HUDEP-2 (cell line): ENCODE data around the gene MATCAP1.
A peak's percentile ranks its signal among the peaks of the same experiment; 100 is the strongest.

Source experiments
- DNase-seq, 76 experiments: peaks; one replicate each; lab custom pipeline; 2025; ENCODE audit not compliant: unreplicated experiment in 76 of 76; lab: John Stamatoyannopoulos, UW

Gene MATCAP1

GRCh38 chr16:67208154-67208896, 24.6 kb upstream of the MATCAP1 start:
- no peak for DNase-seq

GRCh38 chr16:67207249-67208091, 23.7 kb upstream of the MATCAP1 start:
- DNase-seq: peak in 31 of 76 experiments; percentile 3 to 59 (median 26)

GRCh38 chr16:67206838-67207248, 23.1 kb upstream of the MATCAP1 start:
- peak in 2 of 76 experiments; percentile 5 to 15 for DNase-seq

GRCh38 chr16:67206129-67206837, 22.5 kb upstream of the MATCAP1 start:
- peak in 1 of 76 experiments; percentile 15 for DNase-seq

DNA sequence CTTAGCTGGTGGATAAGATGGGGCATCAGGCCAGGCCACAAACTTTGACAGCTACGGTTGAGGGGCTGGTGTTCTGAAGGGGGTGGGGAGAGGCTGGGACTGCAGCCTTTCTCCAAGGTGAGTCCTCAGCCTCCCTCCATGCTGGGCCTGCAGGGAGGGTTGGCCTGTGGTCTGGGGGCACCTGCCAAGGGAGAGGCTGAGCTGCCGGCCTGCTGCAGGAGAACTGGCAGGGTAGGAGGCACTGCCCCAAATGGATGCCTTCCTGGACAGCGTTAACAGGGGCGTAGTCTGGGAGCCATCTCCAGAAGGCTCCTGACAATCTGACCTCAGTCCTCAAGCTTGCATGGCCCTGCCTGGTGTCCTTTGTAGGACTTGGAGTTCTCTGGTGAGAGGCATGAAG, 20.3 kb upstream of the MATCAP1 start:
- DNase-seq: no peak

DNA sequence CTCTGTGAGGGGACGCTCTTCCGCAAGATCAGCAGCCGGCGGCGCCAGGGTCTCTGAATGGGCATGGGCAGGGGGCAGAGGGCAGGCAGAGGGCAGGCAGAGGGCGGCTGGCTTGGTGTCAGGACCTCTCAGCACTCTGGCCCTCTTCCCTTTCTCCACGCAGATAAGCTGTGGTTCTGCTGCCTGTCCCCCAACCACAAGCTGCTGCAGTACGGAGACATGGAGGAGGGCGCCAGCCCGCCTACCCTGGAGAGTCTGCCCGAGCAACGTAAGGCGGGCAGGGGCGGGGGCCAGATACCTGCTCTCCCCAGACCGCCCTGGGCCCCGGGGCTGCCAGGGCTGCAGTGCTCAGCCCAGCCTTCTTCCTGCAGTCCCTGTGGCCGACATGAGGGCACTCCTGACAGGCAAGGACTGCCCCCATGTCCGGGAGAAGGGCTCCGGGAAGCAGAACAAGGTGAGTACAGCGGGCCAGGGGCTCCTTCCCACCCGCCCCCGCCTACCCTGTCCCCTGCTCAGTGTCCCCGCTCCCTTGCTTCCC, 19.3 kb upstream of the MATCAP1 start:
- DNase-seq: no peak

DNA sequence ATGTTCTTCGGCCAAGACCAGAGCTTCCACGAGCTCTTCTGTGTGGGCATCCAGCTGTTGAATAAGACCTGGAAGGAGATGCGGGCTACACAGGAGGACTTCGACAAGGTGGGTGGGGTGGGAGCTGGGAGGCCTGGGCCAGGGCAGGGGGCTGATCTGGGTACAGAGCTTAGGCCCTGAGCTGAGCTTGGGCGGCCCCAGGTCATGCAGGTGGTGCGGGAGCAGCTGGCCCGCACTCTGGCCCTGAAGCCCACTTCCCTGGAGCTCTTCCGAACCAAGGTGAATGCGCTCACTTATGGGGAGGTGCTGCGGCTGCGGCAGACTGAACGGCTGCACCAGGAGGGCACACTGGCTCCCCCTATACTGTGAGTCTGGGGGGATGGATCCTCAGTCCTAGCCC, 18.7 kb upstream of the MATCAP1 start:
- DNase-seq: no peak

DNA sequence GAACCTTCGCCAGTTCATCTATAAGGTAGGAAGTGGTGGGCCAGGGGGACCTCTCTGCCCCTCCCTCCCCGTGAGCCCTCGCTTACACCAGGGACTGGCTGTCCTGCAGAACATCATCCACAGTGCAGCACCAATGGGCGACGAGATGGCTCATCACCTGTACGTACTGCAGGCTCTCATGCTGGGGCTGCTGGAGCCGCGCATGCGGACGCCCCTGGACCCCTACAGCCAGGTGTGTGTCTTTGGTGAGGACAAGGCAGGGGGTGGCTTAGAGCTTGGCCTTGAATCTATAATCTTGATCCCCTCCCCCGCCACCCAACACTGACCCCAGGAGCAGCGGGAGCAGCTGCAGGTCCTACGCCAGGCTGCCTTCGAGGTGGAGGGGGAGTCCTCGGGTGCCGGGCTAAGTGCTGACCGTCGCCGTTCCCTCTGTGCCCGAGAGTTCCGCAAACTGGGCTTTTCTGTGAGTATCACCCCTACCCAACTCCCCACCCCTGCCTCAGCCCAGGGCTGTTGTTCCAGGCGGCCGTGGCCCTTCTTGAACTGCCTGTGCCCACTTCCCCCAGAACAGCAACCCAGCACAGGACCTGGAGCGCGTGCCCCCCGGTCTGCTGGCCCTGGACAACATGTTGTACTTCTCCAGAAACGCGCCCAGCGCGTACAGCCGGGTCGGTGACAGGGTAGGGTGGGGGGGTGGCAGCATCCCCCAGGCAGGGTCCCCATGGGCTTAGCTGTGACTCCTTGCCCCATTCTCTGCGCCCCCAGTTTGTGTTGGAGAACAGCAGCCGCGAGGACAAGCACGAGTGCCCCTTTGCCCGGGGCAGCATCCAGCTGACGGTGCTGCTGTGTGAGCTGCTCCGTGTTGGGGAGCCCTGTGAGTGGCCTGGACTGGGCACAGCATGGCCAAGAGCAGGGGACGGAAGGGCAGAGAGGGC, 17.9 kb upstream of the MATCAP1 start:
- DNase-seq: no peak

DNA sequence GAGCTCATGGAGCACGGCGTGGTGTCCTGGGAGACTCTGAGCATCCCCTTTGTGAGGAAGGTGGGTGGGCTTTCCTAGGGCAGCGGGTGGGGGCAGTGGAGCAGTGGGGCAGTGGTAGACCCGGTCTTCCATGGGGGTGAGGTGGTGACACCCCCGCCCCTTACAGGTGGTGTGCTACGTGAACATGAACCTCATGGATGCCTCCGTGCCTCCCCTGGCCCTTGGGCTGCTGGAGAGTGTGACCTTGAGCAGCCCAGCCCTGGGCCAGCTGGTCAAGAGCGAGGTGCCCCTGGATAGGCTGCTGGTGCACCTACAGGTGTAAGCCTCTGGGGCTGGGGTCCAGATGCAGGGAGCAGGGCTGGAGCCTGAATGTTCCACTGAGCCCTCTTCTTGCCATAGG, 16.7 kb upstream of the MATCAP1 start:
- no peak for DNase-seq

DNA sequence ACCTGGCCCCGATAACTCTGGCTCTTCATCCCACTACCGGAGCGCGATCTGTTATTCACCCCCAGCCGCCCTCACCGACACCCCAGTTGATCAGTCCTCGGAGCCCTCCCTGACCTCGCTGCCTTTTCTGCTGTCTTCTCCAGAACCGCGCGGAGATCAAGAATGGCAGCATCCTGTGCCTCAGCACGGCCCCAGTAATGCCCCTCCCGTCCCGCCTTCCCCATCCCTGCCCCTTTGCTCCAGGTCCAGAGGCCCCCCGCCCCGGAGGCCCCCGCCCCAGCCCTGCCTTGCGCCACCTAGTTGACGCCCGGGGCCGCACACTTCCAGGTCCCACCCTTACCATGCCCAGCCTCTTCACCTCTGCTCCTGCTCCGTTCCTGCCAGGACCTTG, 16.0 kb upstream of the MATCAP1 start:
- DNase-seq: no peak

GRCh38 chr16:67199011-67199807, 15.4 kb upstream of the MATCAP1 start, which contains the start of gene ELMO3:
ELMO3 (plus strand) TSS chr16:67199131; CDS start chr16:67199327, 196 bp downstream.
- no peak for DNase-seq

GRCh38 chr16:67198238-67198734, 14.5 kb upstream of the MATCAP1 start:
- peak in 66 of 76 experiments; percentile 19 to 82 (median 56) for DNase-seq

DNA sequence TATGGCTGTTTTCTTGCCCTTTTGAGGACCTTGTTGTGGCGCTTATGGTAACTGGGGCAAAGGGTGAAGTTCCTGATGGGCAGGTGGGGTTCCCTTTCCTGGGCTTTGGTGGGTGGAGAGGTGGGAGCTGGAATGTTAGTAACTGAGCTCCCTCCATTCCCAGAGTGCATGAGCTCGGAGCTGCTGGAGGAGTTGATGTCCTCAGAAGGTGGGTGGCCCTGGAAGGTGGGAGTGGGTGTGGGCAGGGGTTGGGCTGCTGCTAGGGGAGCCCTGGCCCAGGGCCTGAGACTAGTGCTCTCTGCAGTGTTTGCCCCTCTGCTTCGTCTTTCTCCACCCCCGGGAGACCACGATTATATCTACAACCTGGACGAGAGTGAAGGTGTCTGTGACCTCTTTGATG, 13.9 kb upstream of the MATCAP1 start:
- no peak for DNase-seq

- no peak for DNase-seq
Measured at GRCh38 chr16:67196881-67197280, 13.1 kb upstream of the MATCAP1 start.

- DNase-seq: no peak
Measured at GRCh38 chr16:67195676-67196075, 11.9 kb upstream of the MATCAP1 start.

GRCh38 chr16:67194260-67194659, 10.5 kb upstream of the MATCAP1 start:
- peak in 73 of 76 experiments; percentile 22 to 89 (median 72) for DNase-seq

DNA sequence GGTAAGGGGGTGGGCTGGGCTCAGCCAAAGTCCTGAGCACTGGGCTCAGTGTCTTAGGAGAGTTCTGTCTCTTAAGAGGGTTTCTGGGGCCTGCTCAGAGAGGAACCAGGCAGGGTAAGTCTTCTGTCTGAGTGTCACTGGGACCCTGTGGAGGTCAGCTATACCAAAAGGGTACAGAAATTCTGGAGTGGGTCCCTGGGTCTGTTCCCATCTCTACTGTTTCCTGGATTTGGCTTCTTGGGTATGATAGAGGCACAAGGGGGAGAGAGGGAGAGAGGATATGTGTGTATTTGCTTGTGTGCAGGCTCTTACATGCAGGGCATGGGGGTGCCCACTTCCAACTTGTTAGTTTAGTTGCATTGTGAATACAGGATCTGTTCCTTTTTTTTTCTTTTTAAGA, 9.8 kb upstream of the MATCAP1 start:
- no peak for DNase-seq

- DNase-seq: peak in 11 of 76 experiments; percentile 11 to 54 (median 26)
Measured at GRCh38 chr16:67192781-67193361, 9.1 kb upstream of the MATCAP1 start.
